SK-N-SH treated with all-trans-retinoic acid at 6 μM for 48 hours (cell line): ENCODE results near the gene FBXL17.

Experiments
- BACH2 ChIP-seq: fragments of 250-450 bp; sonication (Bioruptor Pico); IDR thresholded peaks from 2 replicates; pipeline ENCODE4 v1.9.0; 2021; ENCODE audit warnings: mild to moderate bottlenecking, borderline replicate concordance
- CREB5 ChIP-seq: fragments of 250-450 bp; sonication (Bioruptor Pico); IDR thresholded peaks from 2 replicates; pipeline ENCODE4 v1.5.1; 2020; ENCODE audit warnings: low read depth, mild to moderate bottlenecking, moderate library complexity
- GLIS3 ChIP-seq: fragments of 250-450 bp; sonication (Bioruptor Pico); IDR thresholded peaks from 2 replicates; pipeline ENCODE4 v1.5.0; 2020; ENCODE audit warnings: mild to moderate bottlenecking, moderate library complexity
- OSR1 ChIP-seq: fragments of 250-450 bp; sonication (Bioruptor Pico); IDR thresholded peaks from 2 replicates; pipeline ENCODE4 v1.8.0; 2022; ENCODE audit warnings: moderate library complexity, mild to moderate bottlenecking, inconsistent platforms
- PATZ1 ChIP-seq: fragments of 250-450 bp; sonication (Bioruptor Pico); IDR thresholded peaks from 2 replicates; pipeline ENCODE4 v1.8.0; 2020; ENCODE audit warnings: mild to moderate bottlenecking, moderate library complexity, borderline replicate concordance
- POU6F1 ChIP-seq: fragments of 250-450 bp; sonication (Bioruptor Pico); IDR thresholded peaks from 2 replicates; pipeline ENCODE4 v1.8.0; 2021; ENCODE audit warnings: low read depth, mild to moderate bottlenecking, moderate library complexity, borderline replicate concordance
- TOX ChIP-seq: fragments of 250-450 bp; sonication (Bioruptor Pico); IDR thresholded peaks from 2 replicates; pipeline ENCODE4 v1.8.0; 2021; ENCODE audit warnings: mild to moderate bottlenecking, moderate library complexity, borderline replicate concordance
- ZFP3 ChIP-seq: fragments of 250-450 bp; sonication (Bioruptor Pico); IDR thresholded peaks from 2 replicates; pipeline ENCODE4 v1.5.0; 2020; ENCODE audit warnings: mild to moderate bottlenecking, moderate library complexity
- ZNF565 ChIP-seq: fragments of 450-650 bp; formaldehyde crosslinking; conservative IDR thresholded peaks from 2 replicates; pipeline ENCODE4 v1.5.0; 2020; ENCODE audit warnings: low read depth, mild to moderate bottlenecking, moderate library complexity
- ZNF70 ChIP-seq: fragments of 450-650 bp; formaldehyde crosslinking; IDR thresholded peaks from 2 replicates; pipeline ENCODE4 v1.5.0; 2020; ENCODE audit warnings: mild to moderate bottlenecking, moderate library complexity

GRCh38 chr5:108321341-108321740, 60.6 kb downstream of the FBXL17 start:
- TF ChIP-seq ZNF70 (CRISPR knock-in tag) (no peak), ZFP3 (no peak), PATZ1 (CRISPR knock-in tag) (no peak), BACH2 (no peak), POU6F1 (CRISPR knock-in tag) (no peak), GLIS3 (CRISPR knock-in tag) (no peak), TOX (no peak), OSR1 (CRISPR knock-in tag) (no peak), ZNF565 (CRISPR knock-in tag) (no peak), CREB5 (no peak)
